HCT116 (cell line): Measurements from ENCODE around the gene ADGRL3. TPM values are rescaled to one million over a fixed set of nuclear protein-coding genes. Genes with fewer than 3 reads are reported as not detected.

Experiments used
- ATAC-seq: fragments of 200-7000 bp; cut with Tn5 transposase; 2 replicates; pipeline ENCODE4 v1.9.1; 2020; ENCODE audit warnings: mild to moderate bottlenecking, moderate library complexity
- BruUV-seq: library from RNA; stranded (reverse); fragments of 400-500 nt; replicated peaks from 2 replicates; lab custom pipeline; 2021; lab: Mats Ljungman, UMichigan
- CTCF ChIA-PET: fragments of 300-600 bp; sonication (Branson Sonifier 250); formaldehyde crosslinking; loops from one replicate; lab custom pipeline; 2021; ENCODE audit warnings: antibody characterized with exemption; lab: Charles Lee
- POLR2A ChIA-PET: fragments of 300-600, 350-600 bp; sonication (Branson Sonifier 250); formaldehyde crosslinking; loops from one replicate; lab custom pipeline; 2021; ENCODE audit warnings: antibody characterized with exemption; lab: Charles Lee
- RAD21 ChIA-PET, 2 experiments: fragments of 300-600 bp; sonication (Branson Sonifier 250); formaldehyde crosslinking; loops; one replicate each; lab custom pipeline; 2023; ENCODE audit warnings: low total read pairs in 2 of 2; ENCODE audit not compliant: uncharacterized antibody in 2 of 2, unreplicated experiment in 2 of 2, low non-redundant PET in 1 of 2; lab: Charles Lee
- DNase-seq: peaks from one replicate; pipeline ENCODE4 v3.0.0-alpha.2; 2010; ENCODE audit warnings: low read depth, low spot score
- H2AFZ ChIP-seq: fragments of 200-600 bp; shearing (Covaris generic), sonication (generic); 2 replicates; pipeline ENCODE4 v1.6.1; 2017; ENCODE audit warnings: low read depth, mixed run types, mixed read lengths, antibody characterized with exemption, low read length; ENCODE audit not compliant: poor library complexity, severe bottlenecking
- H3K27ac ChIP-seq: 2 replicates; pipeline ENCODE4 v1.5.1; 2012; ENCODE audit warnings: low read depth, low read length
- H3K27me3 ChIP-seq: fragments of 200-600 bp; sonication (generic); 2 replicates; pipeline ENCODE4 v1.6.1; 2016; ENCODE audit warnings: mixed run types, low read length, mixed read lengths; ENCODE audit not compliant: insufficient read depth
- H3K36me3 ChIP-seq, 2 experiments: fragments of 200-500 bp in 1 of 2; fragments of 200-600 bp in 1 of 2; sonication (Bioruptor generic) in 1 of 2; sonication (generic) in 1 of 2; 2 replicates each; pipeline versions ENCODE4 v1.5.1 to v1.6.1; 2014 to 2016; ENCODE audit warnings: low read length in 2 of 2, inconsistent platforms in 1 of 2, mixed read lengths in 1 of 2, mixed run types in 1 of 2; ENCODE audit not compliant: insufficient read depth in 2 of 2, control insufficient read depth in 1 of 2
- H3K4me1 ChIP-seq, 2 experiments: fragments of 200-600 bp in 1 of 2; sonication (generic) in 1 of 2; 2 replicates each; pipeline versions ENCODE4 v1.5.1 to v1.6.1; 2012 to 2017; ENCODE audit warnings: low read length in 2 of 2, inconsistent platforms in 1 of 2, mild to moderate bottlenecking in 1 of 2, mixed read lengths in 1 of 2, mixed run types in 1 of 2, moderate library complexity in 1 of 2; ENCODE audit not compliant: insufficient read depth in 2 of 2, control insufficient read depth in 1 of 2
- H3K4me2 ChIP-seq: fragments of 200-600 bp; sonication (generic); 2 replicates; pipeline ENCODE4 v1.6.1; 2017; ENCODE audit warnings: mixed run types, low read length, mixed read lengths
- H3K4me3 ChIP-seq, 2 experiments: fragments of 200-600 bp in 1 of 2; sonication (generic) in 1 of 2; replicated peaks in 1 of 2; 2 replicates each; pipeline ENCODE4 v1.5.1; 2011 to 2016; ENCODE audit warnings: low read length in 2 of 2, control low read depth in 1 of 2, low read depth in 1 of 2, mild to moderate bottlenecking in 1 of 2, mixed read lengths in 1 of 2, mixed run types in 1 of 2
- H3K79me2 ChIP-seq: fragments of 200-600 bp; sonication (generic); 2 replicates; pipeline ENCODE4 v1.6.1; 2017; ENCODE audit warnings: mild to moderate bottlenecking, mixed run types, low read length, moderate library complexity, mixed read lengths; ENCODE audit not compliant: insufficient read depth
- H3K9ac ChIP-seq: fragments of 200-600 bp; sonication (generic); 2 replicates; pipeline ENCODE4 v1.6.1; 2016; ENCODE audit warnings: low read length, mixed read lengths
- H3K9me2 ChIP-seq: fragments of 200-600 bp; sonication (generic), shearing (Covaris generic); 2 replicates; pipeline ENCODE4 v1.6.1; 2017; ENCODE audit warnings: mixed run types, mild to moderate bottlenecking, moderate library complexity; ENCODE audit not compliant: insufficient read depth
- H3K9me3 ChIP-seq, 2 experiments: fragments of 200-500 bp in 1 of 2; fragments of 200-600 bp in 1 of 2; sonication (Bioruptor generic) in 1 of 2; sonication (generic) in 1 of 2; 2 replicates each; pipeline ENCODE4 v1.6.1; 2014 to 2017; ENCODE audit warnings: low read length in 2 of 2, mixed read lengths in 2 of 2, inconsistent platforms in 1 of 2, low read depth in 1 of 2, mild to moderate bottlenecking in 1 of 2, mixed run types in 1 of 2, moderate library complexity in 1 of 2; ENCODE audit not compliant: control insufficient read depth in 1 of 2, insufficient read depth in 1 of 2
- H4K20me1 ChIP-seq: fragments of 200-600 bp; sonication (generic), shearing (Covaris generic); 2 replicates; pipeline ENCODE4 v1.6.1; 2017; ENCODE audit warnings: mixed run types, mild to moderate bottlenecking, moderate library complexity; ENCODE audit not compliant: insufficient read depth
- CTCF ChIP-seq, 3 experiments: fragments of 200-600 bp in 1 of 3; sonication (generic) in 1 of 3; IDR thresholded peaks in 2 of 3; conservative IDR thresholded peaks in 1 of 3; 2 replicates each; pipeline ENCODE4 v1.5.1; 2012 to 2017; ENCODE audit warnings: low read depth in 2 of 3, low read length in 2 of 3, antibody characterized with exemption in 1 of 3, borderline replicate concordance in 1 of 3, control low read depth in 1 of 3, mild to moderate bottlenecking in 1 of 3, mixed read lengths in 1 of 3, mixed run types in 1 of 3, moderate library complexity in 1 of 3; ENCODE audit not compliant: insufficient read depth in 1 of 3
- EZH2 ChIP-seq: fragments of 200-600 bp; sonication (generic); IDR thresholded peaks from 2 replicates; pipeline ENCODE4 v1.6.1; 2017; ENCODE audit warnings: antibody characterized with exemption, mixed run types
- MAX ChIP-seq: IDR thresholded peaks from 2 replicates; pipeline ENCODE4 v1.6.1; 2012
- SP1 ChIP-seq: IDR thresholded peaks from 2 replicates; pipeline ENCODE4 v1.6.1; 2012; ENCODE audit warnings: low read depth
- SRF ChIP-seq: IDR thresholded peaks from 2 replicates; pipeline ENCODE4 v1.6.1; 2012; ENCODE audit warnings: low read depth
- TCF7L2 ChIP-seq: IDR thresholded peaks from 2 replicates; pipeline ENCODE4 v1.7.0; 2011; ENCODE audit warnings: borderline replicate concordance, inconsistent platforms; ENCODE audit not compliant: insufficient read depth, insufficient read length; ENCODE audit errors: extremely low read depth
- YY1 ChIP-seq: IDR thresholded peaks from 2 replicates; pipeline ENCODE4 v1.6.1; 2011; ENCODE audit warnings: low read length, low read depth, moderate library complexity, mild to moderate bottlenecking; ENCODE audit not compliant: insufficient replicate concordance; ENCODE audit errors: extremely low read depth
- ZBTB33 ChIP-seq: IDR thresholded peaks from 2 replicates; pipeline ENCODE4 v1.6.1; 2011; ENCODE audit warnings: mild to moderate bottlenecking, low read length, moderate library complexity; ENCODE audit not compliant: insufficient replicate concordance; ENCODE audit errors: extremely low read depth
- ZFX ChIP-seq: fragments of 450-650 bp; IDR thresholded peaks from 2 replicates; pipeline ENCODE4 v1.6.1; 2017
- intact Hi-C: fragments of 100-400 bp; cut with micrococcal nuclease; formaldehyde crosslinking; loops from 2 replicates; pipeline ENCODE4 v1.10.0; 2022
- total RNA-seq: library from RNA; stranded (reverse); gene quantifications from one replicate; pipeline ENCODE4 v1.2.1, GENCODE V29; 2021; ENCODE audit not compliant: unreplicated experiment

ADGRL3 gene
- total RNA-seq, 1 experiment from 2014 or later = not detected

GRCh38 chr4:61533140-61533539 lies 333.0 kb downstream of the ADGRL3 start (continued):
- TF ChIP-seq EZH2 = no peak
- TF ChIP-seq, all 23 proteins: peak for 0

- H4K20me1 ChIP-seq = no peaks in the 10 kb centered on the region
- TF ChIP-seq MAX = no peak
- no peak for TF ChIP-seq ZFX
- TF ChIP-seq YY1 = no peak
- no peak for TF ChIP-seq ZBTB33
- TF ChIP-seq TCF7L2 = no peak
- no peak for TF ChIP-seq EZH2
- TF ChIP-seq SP1 = no peak
- no peak for TF ChIP-seq CTCF (IDR thresholded peaks at IDR 0.05 in 2 of 3, conservative IDR thresholded peaks at IDR 0.05 in 1 of 3; ENCODE audit: borderline replicate concordance in 1 of 3, insufficient read depth in 1 of 3, low read depth in 2 of 3, low read length in 2 of 3)
- TF ChIP-seq SRF = no peak
- no peak overlapping the region for H2AFZ ChIP-seq
- no peak overlapping the region for H3K9ac ChIP-seq
- POLR2A ChIA-PET = no interaction called here
- CTCF ChIA-PET = no interaction called here
- RAD21 ChIA-PET = no interaction called here
- BruUV-seq = no TSS peak
- intact Hi-C loops = no loop called here
- H3K4me2 ChIP-seq = no peak overlapping the region
- no peak overlapping the region for H3K4me3 ChIP-seq
- no peaks in the 10 kb centered on the region for H3K4me1 ChIP-seq
- no peak overlapping the region for H3K27ac ChIP-seq
- DNase-seq (no peak), ATAC-seq (no peak)
- no peaks in the 10 kb centered on the region for H3K36me3 ChIP-seq
- H3K27me3 ChIP-seq = no peaks in the 10 kb centered on the region
- no peaks in the 10 kb centered on the region for H3K9me2 ChIP-seq
- H3K79me2 ChIP-seq = no peaks in the 10 kb centered on the region
- peaks cover 3 to 17% of the 10 kb centered on the region in 2 experiments; a peak in 3 of 4 replicates for H3K9me3 ChIP-seq
These were observed 340.8 kb downstream of the ADGRL3 start for GRCh38 chr4:61540944-61541343.
